ENCODE measurements around the gene GABRB2. TPM values are rescaled to one million over a fixed set of nuclear protein-coding genes. Genes with fewer than 3 reads are reported as not detected.

Gene GABRB2
- total RNA-seq, 1 donor from 2014 or later = not detected

DNA sequence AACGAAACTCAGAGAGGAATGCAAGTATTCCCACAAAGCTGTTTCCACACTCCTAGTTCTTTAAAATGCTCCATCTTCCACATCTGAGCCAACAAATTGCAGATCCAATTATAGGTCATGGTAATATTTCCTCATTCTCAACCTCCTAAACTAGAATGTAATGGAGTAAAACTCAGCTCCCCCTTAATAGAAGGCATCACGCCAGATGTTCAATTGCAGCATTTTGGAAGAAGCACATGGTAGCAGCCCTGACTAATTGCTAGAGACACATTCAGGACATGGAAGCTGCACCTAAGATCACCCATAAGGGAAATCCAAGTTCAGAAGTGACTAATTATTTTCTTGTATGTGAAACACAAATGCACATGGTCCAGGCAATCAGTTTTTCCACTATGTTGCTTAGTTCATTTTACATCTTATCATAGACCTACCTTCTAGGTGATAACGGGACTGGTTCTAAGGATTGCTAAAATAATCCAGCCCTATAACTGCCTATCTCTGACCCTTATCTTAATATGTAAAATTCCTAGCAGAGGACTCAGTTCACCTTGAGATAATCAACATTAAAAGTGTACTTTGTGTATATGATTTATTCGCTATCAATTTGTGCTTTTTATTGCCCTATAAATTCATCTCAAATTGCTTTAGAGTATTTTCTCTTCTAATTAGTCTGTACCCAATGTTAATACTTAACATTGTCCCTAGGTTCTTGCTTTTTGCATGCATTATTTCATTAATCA, 75.1 kb downstream of the GABRB2 start:
- no peaks in the 10 kb centered on the region for H3K36me3 ChIP-seq (ENCODE audit: control insufficient read depth, insufficient read depth, low read length)
- no peak overlapping the region for H3K4me3 ChIP-seq (ENCODE audit: low read depth, low read length)
- DNase-seq (ENCODE audit: low read depth) (no peak), FAIRE-seq (no peak)
- TF ChIP-seq CTCF (IDR thresholded peaks at IDR 0.05; ENCODE audit: insufficient read depth, low read length, severe bottlenecking) = no peak
- no peaks in the 10 kb centered on the region for H3K27me3 ChIP-seq (ENCODE audit: control insufficient read depth, insufficient read depth, low read length)

DNA sequence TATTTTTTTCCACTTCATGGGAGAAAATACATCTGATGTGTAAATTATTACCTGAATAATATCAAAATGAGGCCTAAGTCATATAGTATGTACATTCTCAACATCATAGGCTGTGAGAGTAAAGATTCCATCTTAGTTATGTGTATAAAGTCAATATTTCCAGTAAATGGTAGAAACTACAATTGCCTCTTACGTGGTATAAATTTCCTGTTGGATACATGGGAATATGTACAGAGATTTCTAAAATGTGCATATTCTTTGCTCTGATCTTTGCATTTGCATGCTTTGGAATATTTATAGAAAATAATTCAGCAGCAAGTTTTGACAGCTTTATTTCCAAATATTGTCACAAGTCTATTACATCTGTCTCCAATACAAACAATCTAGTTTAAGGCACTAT, 78.8 kb downstream of the GABRB2 start:
- no peak for FAIRE-seq
- H3K4me3 ChIP-seq (ENCODE audit: low read depth, low read length) = no peak overlapping the region
- H3K36me3 ChIP-seq (ENCODE audit: control insufficient read depth, insufficient read depth, low read length) = no peaks in the 10 kb centered on the region
- DNase-seq (ENCODE audit: low read depth) = no peak
- TF ChIP-seq CTCF (IDR thresholded peaks at IDR 0.05; ENCODE audit: insufficient read depth, low read length, severe bottlenecking) = no peak
- H3K27me3 ChIP-seq (ENCODE audit: control insufficient read depth, insufficient read depth, low read length) = no peaks in the 10 kb centered on the region

GRCh38 chr5:161460741-161461140, 85.8 kb downstream of the GABRB2 start:
- FAIRE-seq (no peak), DNase-seq (ENCODE audit: low read depth) (no peak)
- Histone ChIP-seq H3K4me3 (ENCODE audit: low read depth, low read length) (no peak overlapping the region), H3K27me3 (ENCODE audit: control insufficient read depth, insufficient read depth, low read length) (no peaks in the 10 kb centered on the region), H3K36me3 (ENCODE audit: control insufficient read depth, insufficient read depth, low read length) (no peaks in the 10 kb centered on the region)
- no peak for TF ChIP-seq CTCF (IDR thresholded peaks at IDR 0.05; ENCODE audit: insufficient read depth, low read length, severe bottlenecking)

DNA sequence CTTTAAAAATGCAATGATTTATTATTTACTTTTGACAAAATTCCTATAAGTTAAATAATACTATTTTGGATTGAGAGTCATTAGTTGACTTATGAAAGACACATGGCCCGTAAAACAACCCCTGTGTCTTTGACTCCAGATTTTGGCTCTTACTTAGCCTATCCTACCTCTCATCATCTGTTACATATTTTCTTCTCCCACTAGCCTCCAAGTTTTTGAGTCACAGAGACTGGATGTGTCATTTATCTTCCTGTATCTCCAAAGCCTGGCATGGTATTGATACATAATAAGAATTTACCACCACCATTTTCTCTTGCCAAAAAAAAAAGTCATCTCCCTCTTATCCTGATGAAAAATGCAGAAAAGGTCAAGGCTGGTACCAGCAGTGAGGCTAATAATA, 99.9 kb downstream of the GABRB2 start:
- TF ChIP-seq CTCF (IDR thresholded peaks at IDR 0.05; ENCODE audit: insufficient read depth, low read length, severe bottlenecking) = no peak
- Histone ChIP-seq H3K36me3 (ENCODE audit: control insufficient read depth, insufficient read depth, low read length) (no peaks in the 10 kb centered on the region), H3K27me3 (ENCODE audit: control insufficient read depth, insufficient read depth, low read length) (no peaks in the 10 kb centered on the region), H3K4me3 (ENCODE audit: low read depth, low read length) (no peak overlapping the region)
- FAIRE-seq = no peak
- DNase-seq (ENCODE audit: low read depth) = no peak

GRCh38 chr5:161442471-161442870, 104.1 kb downstream of the GABRB2 start:
- no peak for TF ChIP-seq CTCF (IDR thresholded peaks at IDR 0.05; ENCODE audit: insufficient read depth, low read length, severe bottlenecking)
- Histone ChIP-seq H3K36me3 (ENCODE audit: control insufficient read depth, insufficient read depth, low read length) (no peaks in the 10 kb centered on the region), H3K4me3 (ENCODE audit: low read depth, low read length) (no peak overlapping the region), H3K27me3 (ENCODE audit: control insufficient read depth, insufficient read depth, low read length) (no peaks in the 10 kb centered on the region)
- DNase-seq (ENCODE audit: low read depth) (no peak), FAIRE-seq (no peak)

- Histone ChIP-seq H3K36me3 (ENCODE audit: control insufficient read depth, insufficient read depth, low read length) (no peaks in the 10 kb centered on the region), H3K4me3 (ENCODE audit: low read depth, low read length) (no peak overlapping the region), H3K27me3 (ENCODE audit: control insufficient read depth, insufficient read depth, low read length) (no peaks in the 10 kb centered on the region)
- DNase-seq (ENCODE audit: low read depth) = peak; percentile 55
- TF ChIP-seq CTCF (IDR thresholded peaks at IDR 0.05; ENCODE audit: insufficient read depth, low read length, severe bottlenecking) = no peak
- no peak for FAIRE-seq
Measured at GRCh38 chr5:161432798-161433197, 113.7 kb downstream of the GABRB2 start.

Measured in bronchial epithelial cell (primary cell).